ENCODE data around the gene CEP83.
"Not testable (repeated sequence)": the region's sequence is repeated elsewhere in the genome, so short reads cannot be mapped to it uniquely, and the experiment has no call there.

Gene CEP83, protein sequence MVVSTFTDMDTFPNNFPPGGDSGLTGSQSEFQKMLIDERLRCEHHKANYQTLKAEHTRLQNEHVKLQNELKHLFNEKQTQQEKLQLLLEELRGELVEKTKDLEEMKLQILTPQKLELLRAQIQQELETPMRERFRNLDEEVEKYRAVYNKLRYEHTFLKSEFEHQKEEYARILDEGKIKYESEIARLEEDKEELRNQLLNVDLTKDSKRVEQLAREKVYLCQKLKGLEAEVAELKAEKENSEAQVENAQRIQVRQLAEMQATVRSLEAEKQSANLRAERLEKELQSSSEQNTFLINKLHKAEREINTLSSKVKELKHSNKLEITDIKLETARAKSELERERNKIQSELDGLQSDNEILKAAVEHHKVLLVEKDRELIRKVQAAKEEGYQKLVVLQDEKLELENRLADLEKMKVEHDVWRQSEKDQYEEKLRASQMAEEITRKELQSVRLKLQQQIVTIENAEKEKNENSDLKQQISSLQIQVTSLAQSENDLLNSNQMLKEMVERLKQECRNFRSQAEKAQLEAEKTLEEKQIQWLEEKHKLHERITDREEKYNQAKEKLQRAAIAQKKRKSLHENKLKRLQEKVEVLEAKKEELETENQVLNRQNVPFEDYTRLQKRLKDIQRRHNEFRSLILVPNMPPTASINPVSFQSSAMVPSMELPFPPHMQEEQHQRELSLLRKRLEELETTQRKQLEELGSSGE

GRCh38 chr12:94459728-94460615 is at the start of gene CEP83:
Gene CEP83, minus strand, starts transcription at chr12:94459867. Its CDS starts 47,377 bp downstream, at chr12:94412490.
- DNase-seq: peak; percentile 97

GRCh38 chr12:94509317-94509716 is 49.6 kb upstream of the CEP83 start:
- DNase-seq: no peak

DNA sequence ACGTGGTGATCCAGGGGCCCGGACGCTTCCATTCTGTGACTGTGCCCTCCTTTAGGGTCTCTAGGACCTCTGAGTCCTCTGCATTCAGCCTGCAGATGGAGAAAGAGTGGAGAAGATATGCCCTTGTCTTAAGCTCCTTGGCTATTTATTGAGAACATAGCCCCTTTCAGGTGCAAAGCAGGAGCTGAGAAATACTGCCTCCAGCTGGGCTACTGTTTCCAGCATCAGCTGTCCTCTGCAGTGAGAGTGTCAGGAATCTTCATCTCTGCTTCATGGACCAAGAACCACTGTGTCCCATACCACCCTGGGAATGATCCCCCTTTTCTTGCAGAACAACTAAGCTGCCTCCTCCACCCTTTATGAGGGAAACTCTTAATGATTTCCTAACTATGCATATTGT is 47.8 kb upstream of the CEP83 start:
- no peak for DNase-seq

DNA sequence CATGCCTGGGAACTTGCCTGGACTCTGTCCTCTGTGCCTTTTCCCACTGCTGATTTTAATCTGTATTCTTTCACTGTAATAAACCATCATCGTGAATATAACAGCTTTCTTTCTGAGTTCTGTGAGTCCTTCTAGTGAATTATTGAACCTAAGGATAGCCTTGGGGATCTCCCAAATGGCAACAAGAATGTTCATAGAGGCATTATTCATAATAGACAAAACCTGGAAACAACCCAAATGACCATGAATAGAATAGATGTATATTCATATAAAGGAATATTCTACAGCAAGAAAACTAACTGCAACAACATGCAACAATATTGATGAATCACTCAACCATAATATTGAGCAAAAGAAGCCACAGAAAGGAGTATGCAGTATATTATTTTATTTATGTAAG is 44.7 kb upstream of the CEP83 start:
- no peak for DNase-seq

DNA sequence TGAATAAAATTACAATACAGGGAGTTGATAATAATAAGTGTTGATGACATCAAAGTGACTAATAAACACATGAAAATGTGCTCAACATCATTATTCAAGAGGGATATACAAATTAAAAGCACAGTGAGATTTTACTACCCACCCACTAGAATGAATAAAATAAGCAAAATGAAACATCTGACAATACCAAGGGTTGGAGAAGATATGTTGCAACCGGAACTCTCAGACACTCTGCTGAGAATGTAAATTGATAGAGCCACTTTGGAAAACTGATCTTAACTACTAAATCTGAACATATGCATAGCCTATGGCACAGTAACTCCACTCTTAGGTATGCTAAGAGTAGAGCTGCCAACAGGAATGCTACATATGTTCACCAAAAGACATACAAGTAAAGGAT is 44.0 kb upstream of the CEP83 start:
- DNase-seq: no peak

- no peak for DNase-seq
Observed at GRCh38 chr12:94500831-94501567, 41.3 kb upstream of the CEP83 start.

- no peak for DNase-seq
Observed at GRCh38 chr12:94498698-94499097, 39.0 kb upstream of the CEP83 start.

- no peak for DNase-seq
Observed at GRCh38 chr12:94498073-94498472, 38.4 kb upstream of the CEP83 start.

- no peak for DNase-seq
Observed at GRCh38 chr12:94495445-94496115, 35.9 kb upstream of the CEP83 start.

DNA sequence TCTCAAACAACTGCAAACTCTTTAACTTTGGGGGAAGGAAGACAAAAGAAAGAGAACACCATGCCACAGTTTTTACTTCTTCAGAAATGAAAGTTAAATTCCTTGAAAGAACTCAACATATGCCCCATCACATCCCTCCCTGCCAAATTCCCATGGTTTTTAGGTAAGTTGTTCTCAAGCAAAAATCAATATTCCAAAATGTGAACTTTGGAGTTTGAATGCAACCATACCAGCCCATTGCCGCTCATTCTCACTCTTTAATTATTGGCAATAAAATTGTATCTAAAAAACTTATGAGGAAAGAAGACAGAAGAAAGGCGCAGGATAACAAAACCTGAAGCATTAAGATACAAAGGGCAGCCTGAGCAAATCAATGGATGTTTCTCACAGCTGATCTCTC is 31.8 kb upstream of the CEP83 start:
- no peak for DNase-seq

DNA sequence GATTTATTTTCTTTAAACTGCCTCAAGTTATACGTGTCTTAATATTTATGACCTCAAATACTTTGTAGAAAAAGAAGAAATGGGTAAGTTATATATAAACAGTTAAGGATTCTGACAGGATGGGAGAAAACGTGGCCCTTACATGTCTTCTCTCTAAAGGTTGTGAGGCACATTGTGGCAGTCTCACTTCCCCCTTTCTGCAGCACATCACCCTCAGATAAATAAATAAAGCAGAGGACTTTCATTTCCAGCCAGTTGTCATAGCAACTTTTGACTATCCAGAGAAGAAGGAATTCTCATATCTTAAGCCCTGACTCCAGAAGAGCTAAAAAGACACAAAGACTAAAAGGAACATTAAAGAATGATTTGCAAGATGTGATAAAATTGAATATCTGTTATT is 28.8 kb upstream of the CEP83 start:
- no peak for DNase-seq

DNA sequence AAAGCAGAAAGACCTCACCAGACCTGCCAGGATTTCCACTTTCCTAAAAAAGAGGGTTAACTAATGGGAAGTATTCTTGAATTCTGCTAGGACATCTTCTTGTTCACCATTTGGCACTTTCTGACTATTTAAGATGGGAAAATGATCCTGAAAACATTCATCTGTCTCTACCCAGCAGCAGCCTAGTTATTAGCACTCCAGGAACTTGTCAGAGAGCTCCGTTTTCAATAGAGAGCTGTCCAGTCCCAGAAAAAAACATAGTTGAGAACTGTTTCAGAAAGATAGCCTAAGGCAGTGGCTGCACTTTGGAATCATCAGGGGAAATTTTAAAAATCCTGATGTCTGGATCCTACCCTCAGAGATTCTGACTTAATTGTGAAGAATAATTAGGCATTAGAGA is 22.1 kb upstream of the CEP83 start:
- DNase-seq: no peak

- DNase-seq: no peak
Observed at GRCh38 chr12:94469522-94469921, 9.9 kb upstream of the CEP83 start.

DNA sequence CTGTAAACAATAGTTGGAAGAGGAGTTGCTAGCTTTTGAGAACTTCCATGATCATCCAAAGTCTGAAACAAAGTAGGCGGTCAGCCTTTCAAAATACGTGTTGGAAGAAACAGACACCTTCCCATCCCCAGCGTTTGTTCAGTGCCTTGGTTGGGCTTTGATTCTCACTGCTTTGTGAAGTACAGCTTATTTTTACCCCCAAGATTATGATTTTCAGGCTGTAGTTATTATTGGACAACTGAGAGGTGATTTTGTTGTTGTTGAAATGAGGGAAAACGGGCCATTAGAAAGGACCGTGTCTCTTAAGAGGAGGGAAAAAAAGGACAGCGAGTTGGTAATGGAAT is 921 bp upstream of the CEP83 start:
- DNase-seq: no peak

DNA sequence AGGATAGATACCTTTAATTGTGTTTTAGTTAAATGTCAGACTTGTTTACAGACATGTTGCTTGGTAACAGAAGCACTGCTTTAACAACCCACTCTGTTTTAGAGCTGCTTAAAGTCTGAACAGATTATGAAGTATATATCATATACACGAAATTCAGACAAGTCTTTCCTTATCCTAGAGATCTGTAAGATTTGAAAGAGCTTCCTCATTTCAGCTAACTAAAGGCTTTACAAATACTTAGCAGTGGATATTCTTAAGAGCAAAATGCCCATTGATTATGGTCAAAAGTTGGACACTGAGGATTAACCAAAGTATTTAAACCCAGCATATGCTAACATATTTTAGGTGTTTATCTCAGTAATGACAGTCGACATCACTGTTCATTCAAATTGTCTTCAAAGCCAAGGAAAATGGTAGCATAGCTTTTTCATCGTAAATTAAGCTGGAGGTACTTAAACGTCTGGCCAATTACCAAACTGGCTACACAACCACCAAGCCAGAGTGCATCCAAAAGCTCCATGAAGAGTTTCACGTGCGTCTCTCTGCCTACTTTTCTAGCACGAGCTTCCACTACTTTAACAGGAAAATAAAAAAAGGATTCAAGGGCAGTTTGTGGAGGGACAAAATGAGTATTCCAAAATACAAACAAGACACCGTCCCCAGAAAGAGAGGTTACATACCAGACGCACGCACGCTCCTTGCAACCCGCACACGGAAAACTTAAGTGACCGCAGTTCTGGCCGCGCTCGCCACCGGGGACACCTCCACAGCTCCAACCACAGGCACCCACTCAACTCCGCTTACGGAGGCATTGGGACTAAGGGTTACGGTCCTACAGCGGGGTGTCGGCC is 565 bp downstream of the CEP83 start:
- no peak for DNase-seq

GRCh38 chr12:94457311-94457710 is 2.4 kb downstream of the CEP83 start:
- no peak for DNase-seq

GRCh38 chr12:94454318-94454717 is 5.3 kb downstream of the CEP83 start:
- not testable (repeated sequence) for DNase-seq

GRCh38 chr12:94445662-94446061 is 14.0 kb downstream of the CEP83 start:
- no peak for DNase-seq

- DNase-seq: no peak
Observed at GRCh38 chr12:94437303-94437702, 22.4 kb downstream of the CEP83 start.

DNA sequence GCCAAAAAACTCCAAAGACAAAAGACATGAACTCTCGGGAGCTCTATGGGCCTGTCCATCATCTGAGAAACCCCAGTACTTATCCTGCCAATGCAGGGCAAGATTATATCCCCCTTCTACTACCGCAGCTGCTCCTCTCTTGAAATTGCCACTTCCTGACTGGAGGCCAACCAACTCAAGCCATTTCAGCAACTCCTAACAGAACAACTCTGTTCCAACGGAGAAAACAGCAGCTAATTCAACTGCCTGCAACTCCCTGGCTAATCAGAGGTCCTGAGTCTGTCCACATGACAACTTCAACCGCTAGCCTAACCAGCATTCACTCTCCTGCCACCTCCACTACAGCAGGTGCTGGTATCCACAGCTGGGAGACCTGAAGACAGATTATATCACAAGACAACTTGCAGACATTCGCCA is 24.1 kb downstream of the CEP83 start:
- no peak for DNase-seq

GRCh38 chr12:94434171-94434570 is 25.5 kb downstream of the CEP83 start:
- no peak for DNase-seq

All from stimulated activated CD4-positive, alpha-beta T cell treated with anti-CD3 and anti-CD28 coated beads, Interleukin-4, amount 100 ng/mL, for 24 hours (primary cell).